Endodermal cell (in vitro differentiated cells): ENCODE data around the gene GCHFR. TPM values are rescaled to one million over a fixed set of nuclear protein-coding genes. Genes with fewer than 3 reads are reported as not detected.

Experiments
- DNase-seq: peaks from one replicate; pipeline ENCODE4 v3.0.0-alpha.2; 2017
- H3K27ac ChIP-seq: 2 replicates; pipeline ENCODE4 v1.5.1; 2013; ENCODE audit warnings: mild to moderate bottlenecking, low read depth, low read length, moderate library complexity
- H3K27me3 ChIP-seq: 2 replicates; pipeline ENCODE4 v1.6.1; 2013; ENCODE audit warnings: mild to moderate bottlenecking, low read length, moderate library complexity; ENCODE audit not compliant: insufficient read depth, control insufficient read depth, poor library complexity, severe bottlenecking
- H3K36me3 ChIP-seq: 2 replicates; pipeline ENCODE4 v1.7.0; 2013; ENCODE audit warnings: mild to moderate bottlenecking, low read length, moderate library complexity; ENCODE audit not compliant: control insufficient read depth, insufficient read depth
- H3K4me1 ChIP-seq: one replicate; pipeline ENCODE4 v1.7.0; 2013; ENCODE audit warnings: low read length; ENCODE audit not compliant: control insufficient read depth, insufficient read depth
- H3K4me3 ChIP-seq: 2 replicates; pipeline ENCODE4 v1.5.1; 2013; ENCODE audit warnings: mild to moderate bottlenecking, low read length, moderate library complexity
- H3K9ac ChIP-seq: 2 replicates; pipeline ENCODE4 v1.6.1; 2013; ENCODE audit warnings: mild to moderate bottlenecking, low read length, moderate library complexity; ENCODE audit not compliant: poor library complexity, severe bottlenecking; ENCODE audit errors: extremely low read depth
- H3K9me3 ChIP-seq: 2 replicates; pipeline ENCODE4 v1.6.1; 2013; ENCODE audit warnings: mild to moderate bottlenecking, low read length, moderate library complexity; ENCODE audit not compliant: control insufficient read depth
- H3K27ac Mint-ChIP-seq: 2 replicates; pipeline ENCODE4 v1.8.0; 2020; ENCODE audit warnings: mixed read lengths
- H3K27me3 Mint-ChIP-seq: 2 replicates; pipeline ENCODE4 v1.8.0; 2021; ENCODE audit warnings: mild to moderate bottlenecking, mixed read lengths; ENCODE audit not compliant: insufficient read depth
- H3K36me3 Mint-ChIP-seq: 2 replicates; pipeline ENCODE4 v1.8.0; 2020; ENCODE audit warnings: low read depth, mixed read lengths
- H3K4me1 Mint-ChIP-seq: 2 replicates; pipeline ENCODE4 v1.8.0; 2020; ENCODE audit warnings: mixed read lengths
- H3K4me3 Mint-ChIP-seq: 2 replicates; pipeline ENCODE4 v1.8.0; 2020; ENCODE audit warnings: mild to moderate bottlenecking, moderate library complexity, mixed read lengths
- H3K9me3 Mint-ChIP-seq: 2 replicates; pipeline ENCODE4 v1.8.0; 2020; ENCODE audit warnings: mild to moderate bottlenecking, mixed read lengths
- WGBS, 2 experiments: methylation state at CpG; one replicate each; pipeline versions ENCODE4 v1.1.5 to v1.1.7; 2013; ENCODE audit warnings: missing lambda C conversion rate in 2 of 2, mixed read lengths in 1 of 2; ENCODE audit not compliant: insufficient coverage in 1 of 2, insufficient read length in 1 of 2; 5-methylcytosine and 5-hydroxymethylcytosine counted together
- total RNA-seq, 2 donors: library from RNA; stranded (reverse); fragmentation: NEBNext Ultra II Directional in 1 of 2; extraction: Animal tissue kit (Norgen Biotek cat#: 25700) in 1 of 2; gene quantifications; 2 replicates in 1 of 2; 3 replicates in 1 of 2; pipeline ENCODE4 v1.2.1, GENCODE V29; 2021
- TF ChIP-seq, protein P1 (sequence below): fragments of 200-600 bp; sonication (generic); conservative IDR thresholded peaks from 2 replicates; pipeline ENCODE4 v1.5.0; 2021; ENCODE audit warnings: antibody characterized with exemption, mild to moderate bottlenecking

Gene GCHFR
- total RNA-seq, 2 donors from 2014 or later = 33.6 to 47.1 TPM

DNA sequence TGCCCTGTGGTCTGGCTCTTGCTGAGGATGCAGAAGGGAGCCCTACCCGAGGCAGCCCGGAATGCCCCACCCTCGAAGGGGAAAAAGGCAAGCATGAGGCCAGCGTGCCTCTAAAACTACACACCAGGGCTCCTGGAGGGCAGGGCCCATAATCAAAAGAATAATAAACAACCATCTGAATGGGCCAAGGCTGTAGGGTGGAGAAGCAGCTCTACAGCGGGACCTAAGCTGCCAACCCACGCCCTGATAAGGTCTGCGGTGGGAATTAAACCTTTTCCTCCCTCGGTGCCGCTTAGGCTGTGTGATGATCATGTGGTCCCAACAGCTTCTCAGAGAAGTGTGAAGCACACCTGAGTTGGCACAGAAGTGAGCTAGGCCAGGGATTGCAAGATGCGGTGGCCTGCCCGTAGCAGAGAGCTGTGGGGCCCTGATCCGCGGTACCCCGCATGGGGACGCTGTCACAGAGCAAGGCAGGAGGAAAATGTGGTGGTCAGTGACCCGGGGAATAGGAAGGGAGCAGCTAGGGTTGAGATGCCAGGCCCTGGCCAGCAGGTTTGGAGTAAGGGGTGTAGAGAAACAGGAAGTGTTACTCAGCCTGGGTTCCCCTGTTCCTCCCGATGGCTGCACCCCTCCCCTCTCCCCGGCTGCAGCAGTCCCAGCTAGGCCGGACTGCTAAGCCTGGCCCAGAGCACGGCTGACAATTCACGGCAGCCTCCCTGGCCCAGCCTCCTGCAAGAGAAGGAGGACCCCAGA, 4.8 kb downstream of the GCHFR start:
- no peaks in the 10 kb centered on the region for H3K27me3 Mint-ChIP-seq
- H3K9ac ChIP-seq = no peak overlapping the region
- H3K4me3 ChIP-seq = no peak overlapping the region
- DNase-seq = no peak
- no peak overlapping the region for H3K27ac ChIP-seq
- H3K9me3 ChIP-seq = no peaks in the 10 kb centered on the region
- peaks cover 6% of the 10 kb centered on the region for H3K36me3 Mint-ChIP-seq
- H3K9me3 Mint-ChIP-seq = no peaks in the 10 kb centered on the region
- H3K27ac Mint-ChIP-seq = no peak overlapping the region
- 94 to 99% methylated on average over 13 to 21 of the region's 21 CpGs for WGBS, 2 experiments
- H3K4me1 Mint-ChIP-seq = peaks cover 20% of the 10 kb centered on the region
- TF ChIP-seq, protein P1, sequence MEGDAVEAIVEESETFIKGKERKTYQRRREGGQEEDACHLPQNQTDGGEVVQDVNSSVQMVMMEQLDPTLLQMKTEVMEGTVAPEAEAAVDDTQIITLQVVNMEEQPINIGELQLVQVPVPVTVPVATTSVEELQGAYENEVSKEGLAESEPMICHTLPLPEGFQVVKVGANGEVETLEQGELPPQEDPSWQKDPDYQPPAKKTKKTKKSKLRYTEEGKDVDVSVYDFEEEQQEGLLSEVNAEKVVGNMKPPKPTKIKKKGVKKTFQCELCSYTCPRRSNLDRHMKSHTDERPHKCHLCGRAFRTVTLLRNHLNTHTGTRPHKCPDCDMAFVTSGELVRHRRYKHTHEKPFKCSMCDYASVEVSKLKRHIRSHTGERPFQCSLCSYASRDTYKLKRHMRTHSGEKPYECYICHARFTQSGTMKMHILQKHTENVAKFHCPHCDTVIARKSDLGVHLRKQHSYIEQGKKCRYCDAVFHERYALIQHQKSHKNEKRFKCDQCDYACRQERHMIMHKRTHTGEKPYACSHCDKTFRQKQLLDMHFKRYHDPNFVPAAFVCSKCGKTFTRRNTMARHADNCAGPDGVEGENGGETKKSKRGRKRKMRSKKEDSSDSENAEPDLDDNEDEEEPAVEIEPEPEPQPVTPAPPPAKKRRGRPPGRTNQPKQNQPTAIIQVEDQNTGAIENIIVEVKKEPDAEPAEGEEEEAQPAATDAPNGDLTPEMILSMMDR = no peak
- H3K27me3 ChIP-seq = no peaks in the 10 kb centered on the region
- peaks cover 8% of the 10 kb centered on the region for H3K4me1 ChIP-seq
- H3K4me3 Mint-ChIP-seq = no peak overlapping the region
- H3K36me3 ChIP-seq = peaks cover 9% of the 10 kb centered on the region

DNA sequence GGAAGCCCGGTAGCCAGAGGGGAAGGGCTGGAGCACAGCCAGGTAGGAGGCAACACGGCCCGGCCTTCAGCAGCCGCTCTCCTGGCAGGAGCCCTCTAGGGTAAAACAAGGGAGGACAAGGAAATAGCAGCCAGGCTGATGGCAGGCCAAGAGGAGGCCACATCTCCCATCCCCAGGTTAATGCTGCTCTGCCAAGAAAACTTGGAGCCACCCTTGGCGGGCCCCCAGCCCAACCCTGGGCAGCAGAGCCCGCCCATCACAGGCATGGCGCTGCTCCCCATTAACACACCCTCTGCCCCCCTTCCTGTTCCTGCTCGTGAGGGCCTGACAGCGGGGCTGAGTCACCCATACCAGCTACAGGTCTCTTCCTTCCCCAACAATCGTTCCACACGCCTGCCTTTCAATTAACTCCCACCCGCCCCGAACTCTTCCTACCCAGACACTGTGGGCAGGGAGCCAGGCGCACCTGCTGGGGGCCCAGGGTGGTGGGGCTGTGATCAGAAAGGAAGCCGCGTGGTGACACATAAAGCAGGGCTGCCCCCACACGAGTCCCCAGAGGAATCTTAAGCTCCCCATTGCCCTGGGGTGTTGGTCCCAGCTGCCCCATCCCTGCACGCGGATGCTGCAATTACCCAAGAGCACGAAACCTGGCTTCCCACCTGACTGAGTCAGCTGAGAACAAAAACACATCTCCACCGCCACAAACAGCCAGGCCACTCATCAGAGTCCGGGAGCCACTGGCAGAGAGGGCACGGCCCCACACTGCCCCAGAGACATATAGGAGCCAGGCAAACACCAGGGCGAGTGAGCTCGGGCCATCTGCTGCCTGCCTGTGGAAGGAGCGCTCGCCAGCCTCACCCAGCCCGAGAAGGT, 5.6 kb downstream of the GCHFR start, which contains the start of gene C15orf62:
TSS of gene C15orf62 (plus strand) at position 707 of the 873 bp plus-strand sequence. CDS start 516 bp downstream, outside the sequence.
- peaks cover 6% of the 10 kb centered on the region for H3K36me3 Mint-ChIP-seq
- Histone ChIP-seq H3K4me3 (no peak within 1 kb of the TSS), H3K9ac (no peak within 1 kb of the TSS), H3K36me3 (peaks cover 9% of the 10 kb centered on the region), H3K4me1 (peaks cover 8% of the 10 kb centered on the region), H3K27ac (no peak within 1 kb of the TSS), H3K9me3 (no peaks in the 10 kb centered on the region), H3K27me3 (no peaks in the 10 kb centered on the region)
- H3K27me3 Mint-ChIP-seq = no peaks in the 10 kb centered on the region
- H3K4me1 Mint-ChIP-seq = peaks cover 18% of the 10 kb centered on the region
- 92 to 94% methylated on average over 15 to 28 of the region's 28 CpGs for WGBS, 2 experiments
- H3K4me3 Mint-ChIP-seq = no peak within 1 kb of the TSS
- no peak for DNase-seq
- H3K27ac Mint-ChIP-seq = peak within 1 kb of the TSS; percentile 64
- no peaks in the 10 kb centered on the region for H3K9me3 Mint-ChIP-seq
- TF ChIP-seq, protein P1 = no peak

DNA sequence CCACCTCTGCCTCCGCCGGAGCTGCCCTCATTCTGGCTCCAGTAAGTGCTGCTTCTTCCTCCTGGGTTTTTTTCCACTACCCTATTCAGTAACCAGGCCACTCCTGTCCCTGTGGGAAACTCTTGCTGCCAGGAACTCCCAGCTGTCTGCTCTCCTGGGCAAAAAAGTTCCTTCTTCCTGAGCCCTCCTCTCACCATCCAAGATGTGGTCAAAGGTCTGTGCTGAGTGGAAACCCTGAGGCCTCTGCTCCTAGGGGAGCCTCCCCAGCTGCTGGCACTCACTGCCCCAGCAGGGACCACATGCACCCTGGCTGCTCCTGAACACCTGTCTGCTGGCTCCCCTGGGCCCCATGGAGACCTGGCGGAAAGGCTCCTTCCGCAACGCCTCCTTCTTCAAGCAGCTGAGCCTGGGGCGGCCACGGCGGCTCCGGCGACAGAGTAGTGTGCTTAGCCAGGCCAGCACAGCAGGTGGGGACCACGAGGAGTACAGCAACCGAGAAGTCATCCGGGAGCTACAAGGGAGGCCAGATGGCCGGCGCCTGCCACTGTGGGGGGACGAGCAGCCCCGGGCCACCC, 6.4 kb downstream of the GCHFR start:
- Mint-ChIP-seq H3K4me1 (peaks cover 11% of the 10 kb centered on the region), H3K36me3 (peaks cover 13% of the 10 kb centered on the region), H3K9me3 (no peaks in the 10 kb centered on the region), H3K4me3 (no peak overlapping the region), H3K27me3 (no peaks in the 10 kb centered on the region), H3K27ac (no peak overlapping the region)
- WGBS, 2 experiments = 84 to 94% methylated on average over 7 to 17 of the region's 17 CpGs
- no peak overlapping the region for H3K4me3 ChIP-seq
- DNase-seq = no peak
- peaks cover 15% of the 10 kb centered on the region for H3K36me3 ChIP-seq
- TF ChIP-seq, protein P1 = no peak
- H3K27me3 ChIP-seq = no peaks in the 10 kb centered on the region
- H3K27ac ChIP-seq = no peak overlapping the region
- H3K9me3 ChIP-seq = no peaks in the 10 kb centered on the region
- H3K4me1 ChIP-seq = peaks cover 8% of the 10 kb centered on the region
- H3K9ac ChIP-seq = no peak overlapping the region
